GM12864 (cell line): ENCODE data around the gene IQSEC2.

Source experiments
- DNase-seq: peaks from one replicate; pipeline ENCODE4 v3.0.0-alpha.2; 2011; ENCODE audit warnings: low read depth
- H3K4me3 ChIP-seq: 2 replicates; pipeline ENCODE4 v1.5.1; 2011; ENCODE audit warnings: mild to moderate bottlenecking, low read depth, low read length, control low read depth
- TF ChIP-seq, protein P1 (sequence below): IDR thresholded peaks from 2 replicates; pipeline ENCODE4 v1.5.1; 2011; ENCODE audit warnings: low read depth, mild to moderate bottlenecking, moderate library complexity, low read length, control low read depth, inconsistent platforms; ENCODE audit errors: missing control alignments

IQSEC2 gene

DNA sequence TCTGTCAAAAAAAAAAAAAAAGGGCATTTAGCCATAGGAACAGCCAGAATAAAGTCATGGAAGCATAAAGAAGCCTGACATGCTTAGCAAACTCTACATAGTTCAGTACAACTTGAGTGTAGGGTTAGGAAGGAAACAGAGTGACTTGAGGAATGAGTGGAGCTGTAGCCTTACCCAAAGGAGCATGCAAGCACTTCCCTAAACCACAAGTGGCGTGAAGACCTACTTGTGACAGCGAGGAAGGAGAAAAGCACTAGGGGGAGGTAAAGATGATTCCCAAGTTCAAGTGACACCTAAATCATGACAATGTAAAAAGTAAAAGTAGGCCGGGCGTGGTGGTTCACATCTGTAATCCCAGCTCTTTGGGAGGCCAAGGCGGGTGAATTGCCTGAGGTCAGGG lies 21.8 kb upstream of the IQSEC2 start:
- TF ChIP-seq, protein P1, sequence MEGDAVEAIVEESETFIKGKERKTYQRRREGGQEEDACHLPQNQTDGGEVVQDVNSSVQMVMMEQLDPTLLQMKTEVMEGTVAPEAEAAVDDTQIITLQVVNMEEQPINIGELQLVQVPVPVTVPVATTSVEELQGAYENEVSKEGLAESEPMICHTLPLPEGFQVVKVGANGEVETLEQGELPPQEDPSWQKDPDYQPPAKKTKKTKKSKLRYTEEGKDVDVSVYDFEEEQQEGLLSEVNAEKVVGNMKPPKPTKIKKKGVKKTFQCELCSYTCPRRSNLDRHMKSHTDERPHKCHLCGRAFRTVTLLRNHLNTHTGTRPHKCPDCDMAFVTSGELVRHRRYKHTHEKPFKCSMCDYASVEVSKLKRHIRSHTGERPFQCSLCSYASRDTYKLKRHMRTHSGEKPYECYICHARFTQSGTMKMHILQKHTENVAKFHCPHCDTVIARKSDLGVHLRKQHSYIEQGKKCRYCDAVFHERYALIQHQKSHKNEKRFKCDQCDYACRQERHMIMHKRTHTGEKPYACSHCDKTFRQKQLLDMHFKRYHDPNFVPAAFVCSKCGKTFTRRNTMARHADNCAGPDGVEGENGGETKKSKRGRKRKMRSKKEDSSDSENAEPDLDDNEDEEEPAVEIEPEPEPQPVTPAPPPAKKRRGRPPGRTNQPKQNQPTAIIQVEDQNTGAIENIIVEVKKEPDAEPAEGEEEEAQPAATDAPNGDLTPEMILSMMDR = no peak
- H3K4me3 ChIP-seq = no peak overlapping the region
- DNase-seq = no peak

DNA sequence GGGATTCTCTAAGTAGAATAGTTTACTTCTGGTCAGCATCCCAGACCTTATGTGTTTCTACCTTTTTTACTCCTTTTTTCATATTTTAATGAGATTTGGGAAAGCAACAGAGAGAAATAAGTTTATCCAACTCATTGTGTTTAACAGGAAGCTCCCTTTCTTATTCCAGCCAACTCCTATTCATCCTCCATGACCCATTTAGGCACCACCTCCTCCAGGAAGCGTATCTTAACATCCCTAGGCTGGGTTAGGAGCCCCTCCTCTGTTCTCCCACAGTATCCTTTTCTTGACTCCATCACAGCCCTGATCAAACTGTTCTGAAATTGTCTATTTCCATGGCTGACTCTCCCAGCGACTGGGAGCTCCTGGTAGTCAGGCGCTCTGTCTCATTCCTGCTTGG lies 18.8 kb upstream of the IQSEC2 start:
- no peak for DNase-seq
- TF ChIP-seq, protein P1 = no peak
- H3K4me3 ChIP-seq = no peak overlapping the region

DNA sequence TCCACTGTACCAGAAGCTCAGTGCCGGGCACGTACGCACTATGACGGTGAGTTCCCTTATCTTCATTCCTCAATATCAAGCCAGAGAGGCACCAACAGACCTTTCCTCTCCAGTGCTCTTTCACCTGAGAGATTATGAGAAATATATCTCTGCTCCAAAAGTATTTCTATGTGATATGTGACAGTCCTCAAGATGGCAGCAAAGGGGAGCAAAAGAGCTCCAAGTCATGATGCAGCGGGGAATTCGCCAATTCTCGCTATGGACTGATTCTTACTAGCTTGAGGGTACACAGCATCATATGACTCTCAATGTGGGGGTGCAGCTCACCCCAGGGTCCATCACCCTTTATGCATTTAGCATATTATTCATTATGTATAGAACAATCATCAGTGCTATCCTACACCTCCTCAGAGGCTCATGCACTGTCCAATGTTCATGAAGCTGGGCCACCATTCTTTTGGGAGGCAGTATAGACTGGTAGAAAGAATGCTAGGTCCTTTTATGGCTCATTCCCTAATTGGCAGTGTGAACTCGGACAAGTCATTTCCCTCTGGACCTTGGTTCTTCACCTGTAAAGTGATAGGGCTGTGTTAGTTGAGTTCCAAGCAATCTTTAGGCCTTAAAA lies 12.8 kb upstream of the IQSEC2 start:
- no peak for DNase-seq

DNA sequence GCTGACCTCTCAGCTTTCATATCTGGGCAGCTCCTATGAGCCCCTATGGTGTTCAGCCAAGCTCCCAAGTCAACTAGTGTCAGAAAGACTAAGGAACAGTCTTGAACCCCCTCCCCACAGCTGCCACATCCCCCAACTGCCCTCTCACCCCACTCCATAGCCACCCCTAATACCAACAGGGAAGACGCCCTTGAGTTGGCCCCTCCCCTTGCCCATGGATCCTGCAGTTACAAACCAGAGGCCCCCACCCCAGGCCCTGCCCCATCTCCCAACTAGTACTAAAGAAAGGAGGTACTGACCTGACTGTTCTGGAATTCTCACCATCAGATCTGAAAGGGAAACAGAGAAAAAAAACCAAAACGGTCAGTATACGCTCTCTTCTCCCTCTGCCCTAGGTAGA lies 10.2 kb upstream of the IQSEC2 start:
- H3K4me3 ChIP-seq = no peak overlapping the region
- no peak for DNase-seq
- TF ChIP-seq, protein P1 = no peak

More for the DNA sequence above, 12.8 kb upstream of the IQSEC2 start:
- H3K4me3 ChIP-seq = no peak overlapping the region
- TF ChIP-seq, protein P1 = no peak

DNA sequence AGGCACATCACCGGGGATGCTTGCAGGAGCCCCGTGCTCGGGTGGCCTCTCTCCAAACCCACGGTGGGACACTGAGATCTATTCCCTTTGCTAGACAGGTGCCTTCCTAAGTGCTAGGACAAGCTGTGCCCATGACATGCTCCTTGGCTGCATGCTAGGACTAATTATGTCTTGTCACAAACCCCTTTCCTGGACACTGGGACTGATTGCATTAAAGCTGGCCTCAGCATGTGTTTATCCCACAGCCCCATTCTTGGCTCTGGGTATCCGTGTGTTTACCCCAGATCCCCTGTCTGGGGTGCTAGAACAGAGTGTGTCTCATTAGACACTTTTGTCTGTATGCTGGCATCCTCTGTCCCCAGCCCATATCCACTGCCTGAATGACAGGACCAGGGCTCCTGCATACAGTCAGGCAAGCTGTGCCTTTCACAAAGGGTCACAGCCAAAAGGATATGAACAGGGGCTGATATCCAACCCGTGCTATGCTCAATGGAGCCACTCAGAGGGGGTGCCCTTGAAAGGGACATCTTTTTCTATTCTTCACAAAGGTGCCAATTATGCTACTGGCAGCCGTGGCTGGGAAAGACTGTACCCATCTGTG lies 9.2 kb upstream of the IQSEC2 start:
- TF ChIP-seq, protein P1 = no peak
- no peak overlapping the region for H3K4me3 ChIP-seq

DNA sequence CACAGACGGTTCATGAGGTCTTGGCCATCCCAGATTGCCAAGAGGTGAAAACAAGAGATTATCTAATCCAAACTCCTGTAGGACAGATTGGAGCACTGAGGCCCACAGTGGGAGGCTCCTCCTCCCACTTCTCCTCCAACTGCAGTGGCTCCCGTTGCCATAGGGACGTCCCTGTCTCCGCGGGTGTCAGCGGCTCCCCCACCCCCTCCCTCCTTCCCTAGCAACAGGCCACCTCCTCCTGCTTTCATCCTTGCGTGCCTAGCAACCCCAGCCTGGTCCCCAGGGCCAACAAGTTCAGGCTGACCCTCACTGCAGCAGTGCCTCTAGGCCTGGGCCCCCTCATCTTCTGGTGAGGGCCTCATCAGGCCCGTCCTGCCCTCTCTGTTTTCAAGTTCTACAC lies 6.8 kb upstream of the IQSEC2 start:
- H3K4me3 ChIP-seq = no peak overlapping the region
- DNase-seq = no peak
- TF ChIP-seq, protein P1 = no peak

More for the DNA sequence above, 9.2 kb upstream of the IQSEC2 start:
- DNase-seq = no peak

DNA sequence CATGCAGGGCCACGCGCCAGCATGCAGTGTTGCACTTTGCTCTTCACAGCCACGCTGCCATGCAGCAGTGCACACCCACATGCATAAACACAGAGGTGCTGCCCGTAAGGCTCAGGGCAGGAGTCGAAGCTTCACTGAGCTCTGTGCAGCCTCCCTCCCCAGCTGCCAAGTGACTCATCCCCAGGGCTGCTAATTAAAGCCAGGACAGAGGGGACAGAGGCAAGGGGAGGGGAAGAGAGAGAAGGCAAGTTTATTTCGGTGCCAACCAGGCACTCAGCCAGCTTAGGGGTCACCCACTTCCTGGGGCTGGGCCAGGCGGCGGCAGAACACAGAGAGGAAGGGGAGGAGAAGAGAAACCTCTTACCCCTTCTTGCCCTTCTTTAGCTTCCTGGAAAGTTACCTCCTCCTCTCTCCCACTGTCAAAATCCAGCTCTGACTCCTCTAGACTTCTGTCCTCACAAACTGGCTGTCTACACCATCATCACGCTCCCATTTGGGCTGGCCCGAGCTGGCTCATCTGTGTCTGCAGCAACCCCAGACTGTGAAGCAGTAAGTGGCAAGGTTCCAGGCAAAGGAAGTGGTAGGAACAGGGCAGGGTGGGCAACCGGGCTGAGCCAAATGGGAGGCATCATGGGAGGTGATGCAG lies 6.2 kb upstream of the IQSEC2 start:
- H3K4me3 ChIP-seq = no peak overlapping the region
- DNase-seq = no peak
- TF ChIP-seq, protein P1 = no peak
